Keratinocyte (primary cell): Measurements from ENCODE around the gene ICAM2. TPM values are rescaled to one million over a fixed set of nuclear protein-coding genes. Genes with fewer than 3 reads are reported as not detected.

Source experiments
- DNase-seq: peaks from one replicate; pipeline ENCODE4 v3.0.0-alpha.2; 2011; ENCODE audit warnings: low read depth, missing footprints, low spot score
- FAIRE-seq: peaks from 2 replicates; lab custom pipeline; 2011; peaks lifted over from hg19 to GRCh38; lab: Jason Lieb, UNC
- H2AFZ ChIP-seq: 2 replicates; pipeline ENCODE4 v1.6.0; 2012; ENCODE audit warnings: low read length, control low read depth, inconsistent platforms; ENCODE audit not compliant: control insufficient read depth
- H3K27ac ChIP-seq: 2 replicates; pipeline ENCODE4 v1.5.1; 2011; ENCODE audit warnings: low read length; ENCODE audit not compliant: control insufficient read depth, insufficient read depth
- H3K27me3 ChIP-seq: 3 replicates; pipeline ENCODE4 v1.6.0; 2011; ENCODE audit warnings: low read length; ENCODE audit not compliant: control insufficient read depth, insufficient read depth; ENCODE audit errors: extremely low read depth
- H3K36me3 ChIP-seq, 2 experiments: 2 replicates in 1 of 2; 3 replicates in 1 of 2; pipeline ENCODE4 v1.5.1; 2011; ENCODE audit warnings: low read length in 2 of 2, mild to moderate bottlenecking in 1 of 2; ENCODE audit not compliant: control insufficient read depth in 2 of 2, insufficient read depth in 2 of 2; ENCODE audit errors: extremely low read depth in 1 of 2
- H3K4me1 ChIP-seq: 3 replicates; pipeline ENCODE4 v1.5.1; 2011; ENCODE audit warnings: low read length; ENCODE audit not compliant: control insufficient read depth, insufficient read depth; ENCODE audit errors: extremely low read depth
- H3K4me2 ChIP-seq: 3 replicates; pipeline ENCODE4 v1.6.0; 2011; ENCODE audit warnings: low read depth, low read length; ENCODE audit not compliant: control insufficient read depth, insufficient read depth; ENCODE audit errors: extremely low read depth
- H3K4me3 ChIP-seq, 3 experiments: fragments of 200-600 bp in 1 of 3; sonication (generic) in 1 of 3; 2 replicates in 2 of 3; 3 replicates in 1 of 3; pipeline ENCODE4 v1.5.1; 2011 to 2016; ENCODE audit warnings: low read length in 3 of 3, mild to moderate bottlenecking in 3 of 3, control low read depth in 2 of 3, inconsistent platforms in 1 of 3, low read depth in 1 of 3, mixed read lengths in 1 of 3, mixed run types in 1 of 3, moderate library complexity in 1 of 3; ENCODE audit not compliant: control insufficient read depth in 2 of 3, insufficient read depth in 2 of 3; ENCODE audit errors: extremely low read depth in 1 of 3
- H3K79me2 ChIP-seq: 2 replicates; pipeline ENCODE4 v1.6.0; 2012; ENCODE audit warnings: low read length; ENCODE audit not compliant: control insufficient read depth, insufficient read depth
- H3K9ac ChIP-seq: 3 replicates; pipeline ENCODE4 v1.6.0; 2011; ENCODE audit warnings: low read length; ENCODE audit not compliant: control insufficient read depth, insufficient read depth; ENCODE audit errors: extremely low read depth
- H3K9me1 ChIP-seq: 3 replicates; pipeline ENCODE4 v1.6.0; 2011; ENCODE audit warnings: low read length; ENCODE audit not compliant: control insufficient read depth, insufficient read depth; ENCODE audit errors: extremely low read depth
- H3K9me3 ChIP-seq: 2 replicates; pipeline ENCODE4 v1.5.1; 2012; ENCODE audit warnings: low read depth, low read length; ENCODE audit not compliant: control insufficient read depth
- H4K20me1 ChIP-seq: 3 replicates; pipeline ENCODE4 v1.6.0; 2011; ENCODE audit warnings: low read length; ENCODE audit not compliant: control insufficient read depth, insufficient read depth; ENCODE audit errors: extremely low read depth
- EZH2 ChIP-seq: IDR thresholded peaks from one replicate; pipeline ENCODE4 v1.6.1; 2012; ENCODE audit warnings: inconsistent platforms, mild to moderate bottlenecking, low read length, moderate library complexity
- dilution Hi-C: fragments of 300-500 bp; cut with MboI; formaldehyde crosslinking; loops from one replicate; pipeline ENCODE4 v1.7.0; 2020; ENCODE audit warnings: low sequenced_read_pairs; ENCODE audit not compliant: extremely low pct_ligation_motif_present
- polyA plus RNA-seq, 5 experiments: library from polyadenylated mRNA; depleted of rRNA in 3 of 5; stranded (reverse) in 3 of 5; stranded (forward) in 1 of 5; unstranded in 1 of 5; fragments of >200 nt; gene quantifications; 1 replicate in 1 of 5; 2 replicates in 3 of 5; 3 replicates in 1 of 5; pipeline versions ENCODE4 v1.2.1 to v1.2.3, GENCODE V29; 2011 to 2012; ENCODE audit warnings: missing spikeins in 2 of 5, low read depth in 1 of 5, low replicate concordance in 1 of 5
- TF ChIP-seq, protein P1 (sequence below), 3 experiments: IDR thresholded peaks in 1 of 3; conservative IDR thresholded peaks in 1 of 3; optimal IDR thresholded peaks in 1 of 3; 2 replicates in 2 of 3; 3 replicates in 1 of 3; pipeline versions ENCODE3 to v1.5.1; 2011; ENCODE audit warnings: low read length in 3 of 3, mild to moderate bottlenecking in 3 of 3, moderate library complexity in 2 of 3, control low read depth in 1 of 3, inconsistent platforms in 1 of 3; ENCODE audit not compliant: insufficient read depth in 2 of 3; ENCODE audit errors: extremely low read depth in 1 of 3

Gene ICAM2
- polyA plus RNA-seq, 1 donor (not counting 4 experiments of a cell fraction or from before 2014, with no cell fraction given) = 0.09 TPM

- no peak overlapping the region for H3K4me3 ChIP-seq
- no peaks in the 10 kb centered on the region for H4K20me1 ChIP-seq
- no peaks in the 10 kb centered on the region for H3K9me3 ChIP-seq
- TF ChIP-seq, protein P1, sequence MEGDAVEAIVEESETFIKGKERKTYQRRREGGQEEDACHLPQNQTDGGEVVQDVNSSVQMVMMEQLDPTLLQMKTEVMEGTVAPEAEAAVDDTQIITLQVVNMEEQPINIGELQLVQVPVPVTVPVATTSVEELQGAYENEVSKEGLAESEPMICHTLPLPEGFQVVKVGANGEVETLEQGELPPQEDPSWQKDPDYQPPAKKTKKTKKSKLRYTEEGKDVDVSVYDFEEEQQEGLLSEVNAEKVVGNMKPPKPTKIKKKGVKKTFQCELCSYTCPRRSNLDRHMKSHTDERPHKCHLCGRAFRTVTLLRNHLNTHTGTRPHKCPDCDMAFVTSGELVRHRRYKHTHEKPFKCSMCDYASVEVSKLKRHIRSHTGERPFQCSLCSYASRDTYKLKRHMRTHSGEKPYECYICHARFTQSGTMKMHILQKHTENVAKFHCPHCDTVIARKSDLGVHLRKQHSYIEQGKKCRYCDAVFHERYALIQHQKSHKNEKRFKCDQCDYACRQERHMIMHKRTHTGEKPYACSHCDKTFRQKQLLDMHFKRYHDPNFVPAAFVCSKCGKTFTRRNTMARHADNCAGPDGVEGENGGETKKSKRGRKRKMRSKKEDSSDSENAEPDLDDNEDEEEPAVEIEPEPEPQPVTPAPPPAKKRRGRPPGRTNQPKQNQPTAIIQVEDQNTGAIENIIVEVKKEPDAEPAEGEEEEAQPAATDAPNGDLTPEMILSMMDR (optimal IDR thresholded peaks at IDR 0.05 in 1 of 3, IDR thresholded peaks at IDR 0.05 in 1 of 3, conservative IDR thresholded peaks at IDR 0.05 in 1 of 3; ENCODE audit: extremely low read depth in 1 of 3, insufficient read depth in 2 of 3, low read length in 3 of 3) = no peak
- TF ChIP-seq EZH2 = no peak
- no peaks in the 10 kb centered on the region for H3K36me3 ChIP-seq
- H3K9me1 ChIP-seq = no peaks in the 10 kb centered on the region
- dilution Hi-C loops = no loop called here
- H3K27me3 ChIP-seq = no peaks in the 10 kb centered on the region
- H2AFZ ChIP-seq = no peak overlapping the region
- no peak overlapping the region for H3K9ac ChIP-seq
- H3K4me1 ChIP-seq = no peaks in the 10 kb centered on the region
- H3K79me2 ChIP-seq = no peaks in the 10 kb centered on the region
- H3K27ac ChIP-seq = no peak overlapping the region
- DNase-seq (no peak), FAIRE-seq (no peak)
- H3K4me2 ChIP-seq = no peak overlapping the region
Measured at GRCh38 chr17:63966646-63967264, 53.7 kb downstream of the ICAM2 start.

DNA sequence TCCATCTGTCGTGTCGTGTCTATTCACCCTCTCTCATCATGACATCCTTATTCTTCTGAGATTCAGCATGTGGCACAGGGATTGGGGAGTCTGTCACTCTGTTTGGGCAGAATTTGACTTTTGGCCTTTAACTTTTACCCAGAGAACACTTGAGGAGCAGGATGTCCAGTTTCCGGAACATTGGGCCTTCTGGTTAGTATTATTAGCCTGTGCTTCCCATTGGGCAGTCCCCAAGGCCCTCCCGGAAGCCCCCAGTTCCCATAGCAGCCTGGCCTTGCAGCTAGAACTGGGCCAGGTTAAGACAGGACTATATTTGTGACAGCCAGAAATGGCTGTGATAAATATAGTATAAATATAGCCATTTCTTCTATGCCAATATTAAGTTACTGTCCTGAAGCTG, 57.3 kb downstream of the ICAM2 start:
- DNase-seq (no peak), FAIRE-seq (no peak)
- Histone ChIP-seq H3K36me3 (no peaks in the 10 kb centered on the region), H3K4me3 (no peak overlapping the region), H3K79me2 (no peaks in the 10 kb centered on the region), H3K9me1 (no peaks in the 10 kb centered on the region), H3K4me1 (peaks cover 2% of the 10 kb centered on the region), H2AFZ (no peak overlapping the region), H3K4me2 (no peak overlapping the region), H3K9me3 (no peaks in the 10 kb centered on the region), H3K27ac (no peak overlapping the region), H4K20me1 (no peaks in the 10 kb centered on the region), H3K27me3 (peaks cover 10% of the 10 kb centered on the region), H3K9ac (no peak overlapping the region)
- TF ChIP-seq, protein P1 (optimal IDR thresholded peaks at IDR 0.05 in 1 of 3, IDR thresholded peaks at IDR 0.05 in 1 of 3, conservative IDR thresholded peaks at IDR 0.05 in 1 of 3; ENCODE audit: extremely low read depth in 1 of 3, insufficient read depth in 2 of 3, low read length in 3 of 3) = no peak
- no peak for TF ChIP-seq EZH2
- dilution Hi-C loops = no loop called here
